CD14-positive monocyte (primary cell): Measurements from ENCODE around the gene EXOSC2. TPM values are rescaled to one million over a fixed set of nuclear protein-coding genes. Genes with fewer than 3 reads are reported as not detected.

ENCODE experiments used
- DNase-seq, 3 donors: peaks; one replicate each; pipeline ENCODE4 v3.0.0-alpha.2; 2011 to 2022
- H2AFZ ChIP-seq: 2 replicates; pipeline ENCODE4 v1.6.0; 2012; ENCODE audit warnings: mild to moderate bottlenecking, low read depth, low read length, inconsistent platforms; ENCODE audit not compliant: insufficient read depth, poor library complexity, severe bottlenecking
- H3K27ac ChIP-seq, 2 donors: 1 replicate in 1 of 2; 2 replicates in 1 of 2; pipeline ENCODE4 v1.5.1; 2012 to 2013; ENCODE audit warnings: low read length in 2 of 2, control low read depth in 1 of 2, inconsistent platforms in 1 of 2, low read depth in 1 of 2, mild to moderate bottlenecking in 1 of 2
- H3K27me3 ChIP-seq, 2 donors: one replicate each; pipeline versions ENCODE4 v1.6.0 to v1.6.1; 2011 to 2013; ENCODE audit warnings: low read length in 2 of 2; ENCODE audit not compliant: control insufficient read depth in 2 of 2, insufficient read depth in 2 of 2
- H3K36me3 ChIP-seq, 2 donors: replicated peaks in 1 of 2; 1 replicate in 1 of 2; 2 replicates in 1 of 2; pipeline versions ENCODE4 v1.5.1 to v1.6.1; 2012 to 2013; ENCODE audit warnings: low read length in 2 of 2, control low read depth in 1 of 2, inconsistent platforms in 1 of 2, mild to moderate bottlenecking in 1 of 2; ENCODE audit not compliant: insufficient read depth in 2 of 2, control insufficient read depth in 1 of 2
- H3K4me1 ChIP-seq, 2 donors: 1 replicate in 1 of 2; 2 replicates in 1 of 2; pipeline versions ENCODE4 v1.5.1 to v1.6.1; 2012 to 2013; ENCODE audit warnings: low read length in 2 of 2, control low read depth in 1 of 2, inconsistent platforms in 1 of 2, mild to moderate bottlenecking in 1 of 2, moderate library complexity in 1 of 2; ENCODE audit not compliant: insufficient read depth in 2 of 2, control insufficient read depth in 1 of 2
- H3K4me2 ChIP-seq: replicated peaks from 2 replicates; pipeline ENCODE3; 2012; ENCODE audit warnings: low read length, moderate library complexity, mild to moderate bottlenecking; ENCODE audit not compliant: poor library complexity, severe bottlenecking; ENCODE audit errors: extremely low read depth
- H3K4me3 ChIP-seq, 3 experiments: fragments of 200-600 bp in 1 of 3; sonication (generic) in 1 of 3; replicated peaks in 1 of 3; 1 replicate in 2 of 3; 2 replicates in 1 of 3; pipeline ENCODE4 v1.5.1; 2011 to 2013; ENCODE audit warnings: low read length in 3 of 3, mild to moderate bottlenecking in 3 of 3, control low read depth in 2 of 3, low read depth in 2 of 3, inconsistent platforms in 1 of 3, moderate library complexity in 1 of 3
- H3K79me2 ChIP-seq: 2 replicates; pipeline ENCODE4 v1.6.0; 2012; ENCODE audit warnings: mild to moderate bottlenecking, control low read depth, inconsistent platforms, low read length, moderate library complexity; ENCODE audit not compliant: insufficient read depth
- H3K9ac ChIP-seq: 2 replicates; pipeline ENCODE4 v1.6.0; 2017; ENCODE audit warnings: low read length, mild to moderate bottlenecking; ENCODE audit not compliant: insufficient read depth, poor library complexity, severe bottlenecking
- H3K9me3 ChIP-seq, 2 donors: replicated peaks in 1 of 2; 1 replicate in 1 of 2; 2 replicates in 1 of 2; pipeline versions ENCODE4 v1.5.1 to v1.6.1; 2012 to 2013; ENCODE audit warnings: low read length in 2 of 2, control low read depth in 1 of 2; ENCODE audit not compliant: control insufficient read depth in 1 of 2, insufficient read depth in 1 of 2
- H4K20me1 ChIP-seq: 2 replicates; pipeline ENCODE4 v1.6.0; 2012; ENCODE audit warnings: mild to moderate bottlenecking, low read length, control low read depth, moderate library complexity; ENCODE audit not compliant: insufficient read depth
- H3K27ac Mint-ChIP-seq, 7 donors: one replicate each; pipeline ENCODE4 v1.8.0; 2020; ENCODE audit warnings: mild to moderate bottlenecking in 7 of 7, mixed read lengths in 7 of 7, moderate library complexity in 6 of 7, inconsistent platforms in 2 of 7
- H3K27me3 Mint-ChIP-seq, 3 donors: one replicate each; pipeline ENCODE4 v1.8.0; 2021 to 2022; ENCODE audit warnings: low read depth in 3 of 3, mild to moderate bottlenecking in 3 of 3, mixed read lengths in 3 of 3, moderate library complexity in 3 of 3, inconsistent platforms in 1 of 3
- H3K36me3 Mint-ChIP-seq, 2 donors: one replicate each; pipeline ENCODE4 v1.8.0; 2020; ENCODE audit warnings: mixed read lengths in 2 of 2, inconsistent platforms in 1 of 2, mild to moderate bottlenecking in 1 of 2
- H3K4me1 Mint-ChIP-seq: one replicate; pipeline ENCODE4 v1.8.0; 2020; ENCODE audit warnings: mild to moderate bottlenecking, mixed read lengths
- H3K4me3 Mint-ChIP-seq, 2 donors: one replicate each; pipeline ENCODE4 v1.8.0; 2020; ENCODE audit warnings: mild to moderate bottlenecking in 2 of 2, mixed read lengths in 2 of 2, moderate library complexity in 1 of 2
- H3K9me3 Mint-ChIP-seq, 7 donors: one replicate each; pipeline ENCODE4 v1.8.0; 2020 to 2022; ENCODE audit warnings: mixed read lengths in 7 of 7, mild to moderate bottlenecking in 6 of 7, moderate library complexity in 6 of 7, inconsistent platforms in 2 of 7
- CTCF ChIP-seq: fragments of 200-600 bp; IDR thresholded peaks from one replicate; pipeline ENCODE4 v1.8.0; 2022; ENCODE audit warnings: antibody characterized with exemption, mild to moderate bottlenecking
- WGBS: methylation state at CpG from one replicate; pipeline ENCODE4 v1.1.5; 2013; ENCODE audit warnings: missing lambda C conversion rate; ENCODE audit not compliant: insufficient coverage; 5-methylcytosine and 5-hydroxymethylcytosine counted together
- intact Hi-C, 2 donors: fragments of 100-400 bp; cut with micrococcal nuclease; formaldehyde crosslinking; loops; one replicate each; pipeline versions ENCODE4 v1.15.0 to v1.15.1; 2023
- polyA plus RNA-seq, 3 donors: library from polyadenylated mRNA; depleted of rRNA in 1 of 3; unstranded in 2 of 3; stranded (reverse) in 1 of 3; fragments of 300-500 nt in 2 of 3; fragments of >200 nt in 1 of 3; fragmentation: Illumina TruSeq in 2 of 3; gene quantifications; 1 replicate in 2 of 3; 2 replicates in 1 of 3; pipeline ENCODE4 v1.2.3, GENCODE V29; 2012 to 2021

The EXOSC2 gene
- polyA plus RNA-seq, 3 donors = 10.2 to 15.8 (median 11.2) TPM

- Mint-ChIP-seq H3K36me3 (peaks cover 3 to 15% of the 10 kb centered on the region in 2 donors), H3K9me3 (peaks cover 0 to 2% (median 0%) of the 10 kb centered on the region in 7 donors), H3K27ac (no peak overlapping the region), H3K27me3 (no peaks in the 10 kb centered on the region), H3K4me1 (peaks cover 6% of the 10 kb centered on the region), H3K4me3 (no peak overlapping the region)
- DNase-seq = no peak
- no peak overlapping the region for H3K4me2 ChIP-seq
- H3K9ac ChIP-seq = no peak overlapping the region
- H2AFZ ChIP-seq = no peak overlapping the region
- intact Hi-C loops = no loop called here
- no peak for TF ChIP-seq CTCF
- H4K20me1 ChIP-seq = peaks cover 24% of the 10 kb centered on the region
- no peaks in the 10 kb centered on the region for H3K27me3 ChIP-seq
- H3K4me3 ChIP-seq = no peak overlapping the region
- WGBS = no CpG with 5 or more reads among the region's 2 CpGs
- peaks cover 24% of the 10 kb centered on the region for H3K79me2 ChIP-seq
- no peaks in the 10 kb centered on the region for H3K9me3 ChIP-seq
- no peaks in the 10 kb centered on the region for H3K36me3 ChIP-seq
- no peak overlapping the region for H3K27ac ChIP-seq
- peaks cover 0 to 4% of the 10 kb centered on the region in 2 donors for H3K4me1 ChIP-seq
These were observed 37.8 kb downstream of the EXOSC2 start for GRCh38 chr9:130731355-130731754.

GRCh38 chr9:130732136-130732535, 38.6 kb downstream of the EXOSC2 start:
- peaks cover 6% of the 10 kb centered on the region for H3K4me1 Mint-ChIP-seq
- peaks cover 5 to 15% of the 10 kb centered on the region in 2 donors for H3K36me3 Mint-ChIP-seq
- no peak overlapping the region for H3K4me2 ChIP-seq
- H3K9me3 Mint-ChIP-seq = peaks cover 0 to 2% (median 0%) of the 10 kb centered on the region in 7 donors
- no peak overlapping the region for H3K27ac ChIP-seq
- H4K20me1 ChIP-seq = peaks cover 18% of the 10 kb centered on the region
- no peak for DNase-seq
- no peak overlapping the region for H3K4me3 Mint-ChIP-seq
- H3K4me3 ChIP-seq = no peak overlapping the region
- no peak overlapping the region for H2AFZ ChIP-seq
- WGBS = no CpG with 5 or more reads among the region's 2 CpGs
- no peaks in the 10 kb centered on the region for H3K27me3 ChIP-seq
- H3K9ac ChIP-seq = no peak overlapping the region
- no peak overlapping the region for H3K27ac Mint-ChIP-seq
- intact Hi-C loops = no loop called here
- H3K27me3 Mint-ChIP-seq = no peaks in the 10 kb centered on the region
- TF ChIP-seq CTCF = no peak
- H3K9me3 ChIP-seq = no peaks in the 10 kb centered on the region
- peaks cover 24% of the 10 kb centered on the region for H3K79me2 ChIP-seq
- peaks cover 0 to 4% of the 10 kb centered on the region in 2 donors for H3K4me1 ChIP-seq
- H3K36me3 ChIP-seq = no peaks in the 10 kb centered on the region
